Daoy (cell line): ENCODE measurements around the gene PRR23C. TPM values are rescaled to one million over a fixed set of nuclear protein-coding genes. Genes with fewer than 3 reads are reported as not detected.
"Not testable (repeated sequence)": the region's sequence is repeated elsewhere in the genome, so short reads cannot be mapped to it uniquely, and the experiment has no call there.

Experiments
- DNase-seq: peaks from one replicate; pipeline ENCODE4 v3.0.0-alpha.2; 2015; ENCODE audit warnings: low read depth
- total RNA-seq: library from RNA; depleted of rRNA; stranded (reverse); fragments of >200 nt; shearing (Covaris generic); gene quantifications from 2 replicates; pipeline ENCODE4 v1.2.3, GENCODE V29; 2014; rRNA removed

The PRR23C gene
- total RNA-seq: not detected in 2 replicates

DNA sequence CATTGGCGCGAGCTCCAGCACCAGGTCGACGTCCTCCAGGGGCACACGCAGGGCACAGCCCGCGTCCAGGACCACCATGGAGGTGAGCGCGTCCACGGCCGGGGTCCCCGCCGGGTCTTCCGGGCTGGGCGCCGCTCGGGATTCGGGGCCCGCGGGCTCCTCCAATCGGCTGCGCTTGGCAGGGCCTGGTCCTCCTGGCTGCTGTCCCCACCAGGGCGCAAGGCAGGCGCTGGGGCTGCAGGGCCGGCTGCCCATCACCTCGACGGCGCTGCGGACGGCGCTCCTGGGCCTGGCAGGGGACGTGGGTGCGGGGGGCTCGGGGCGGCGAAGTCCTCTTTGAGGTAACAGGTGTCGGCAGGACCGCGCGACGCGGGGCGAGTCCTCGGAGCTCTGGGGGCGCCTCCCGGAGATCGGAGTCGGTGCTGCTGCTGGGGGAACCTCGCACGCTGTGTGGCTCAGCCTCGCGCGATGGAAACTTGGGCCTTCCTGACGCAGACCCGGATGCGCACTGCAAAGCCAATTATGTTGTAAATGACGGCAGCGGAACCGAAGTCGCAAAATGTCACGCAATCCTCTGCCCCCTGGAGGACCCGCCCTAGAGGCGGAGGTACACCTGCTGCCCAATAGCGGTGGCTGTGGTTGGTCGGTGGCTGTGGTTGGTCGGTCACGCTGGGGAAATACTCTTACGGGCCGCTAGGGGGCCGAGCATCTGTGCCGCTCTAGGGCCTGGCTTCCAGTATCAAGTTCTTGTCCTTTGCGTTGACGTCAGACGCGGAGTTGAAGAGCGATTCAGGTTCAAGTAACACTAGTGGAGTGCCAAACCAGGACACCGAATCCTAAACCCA, at the start of gene PRR23C:
Gene PRR23C (minus strand): TSS at position 527 of the 845 bp plus-strand sequence. CDS start 272 bp downstream, at position 255.
- DNase-seq: no peak

DNA sequence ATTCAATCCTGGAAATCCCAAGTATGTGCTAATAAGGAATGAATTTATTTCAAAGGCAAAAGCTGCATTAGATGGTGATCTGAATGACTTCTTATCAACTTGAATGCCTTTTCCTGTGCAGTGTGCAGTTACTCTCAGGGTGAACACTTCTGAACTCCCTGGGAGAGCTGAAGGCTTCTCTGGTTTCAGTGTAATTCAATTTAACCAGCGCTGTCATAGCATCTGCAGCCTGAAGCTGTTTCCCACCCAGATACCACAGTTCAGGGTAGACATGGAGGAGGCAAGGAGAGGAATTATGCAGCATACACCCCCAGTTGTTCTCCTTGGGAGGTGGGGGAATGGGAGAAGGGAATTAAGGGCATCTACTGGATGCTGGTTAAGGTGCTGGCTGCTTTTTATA, 49.1 kb upstream of the PRR23C start:
- no peak for DNase-seq

DNA sequence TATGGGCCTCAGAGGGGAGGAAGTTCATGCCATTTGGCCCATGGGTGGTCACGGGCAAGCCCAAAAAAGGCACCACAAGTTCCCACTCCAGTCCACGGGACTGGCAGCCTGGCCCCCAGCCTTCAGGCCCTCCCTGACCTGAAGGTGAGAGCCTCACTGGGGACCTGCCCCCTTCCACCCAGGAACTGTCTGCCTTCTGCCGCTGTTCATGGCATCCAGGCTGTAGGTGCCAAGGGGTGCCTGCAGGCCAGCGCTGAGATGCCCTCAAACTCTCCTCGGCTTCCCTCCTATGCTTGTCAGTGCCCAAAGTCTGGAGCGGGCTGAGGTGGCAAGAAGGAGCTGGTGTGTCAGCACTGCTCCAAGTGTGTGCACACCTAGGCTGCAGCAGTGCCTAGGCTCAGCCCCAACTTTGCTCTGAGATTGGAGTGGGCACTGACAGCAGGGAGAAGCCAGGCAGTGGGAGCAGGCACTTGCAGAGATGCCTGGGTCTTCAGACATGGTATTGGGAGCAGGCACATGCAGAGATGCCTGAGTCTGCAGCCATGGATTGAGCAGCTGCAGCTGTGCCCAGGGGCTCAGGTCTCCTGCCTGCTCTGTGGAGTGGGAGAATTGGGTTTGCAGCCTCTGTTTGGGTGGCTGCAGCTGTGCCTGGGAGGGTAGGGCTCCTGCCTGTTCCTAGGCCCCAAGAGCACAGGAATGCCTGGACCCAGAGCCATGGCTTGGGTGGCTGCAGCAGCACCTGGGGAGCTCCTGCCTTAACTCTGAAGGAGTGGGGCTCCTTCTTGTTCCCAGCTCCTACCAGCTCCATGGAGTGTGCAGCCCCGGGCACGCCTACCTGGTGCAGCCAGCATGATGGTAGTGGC, 44.0 kb upstream of the PRR23C start:
- no peak for DNase-seq

DNA sequence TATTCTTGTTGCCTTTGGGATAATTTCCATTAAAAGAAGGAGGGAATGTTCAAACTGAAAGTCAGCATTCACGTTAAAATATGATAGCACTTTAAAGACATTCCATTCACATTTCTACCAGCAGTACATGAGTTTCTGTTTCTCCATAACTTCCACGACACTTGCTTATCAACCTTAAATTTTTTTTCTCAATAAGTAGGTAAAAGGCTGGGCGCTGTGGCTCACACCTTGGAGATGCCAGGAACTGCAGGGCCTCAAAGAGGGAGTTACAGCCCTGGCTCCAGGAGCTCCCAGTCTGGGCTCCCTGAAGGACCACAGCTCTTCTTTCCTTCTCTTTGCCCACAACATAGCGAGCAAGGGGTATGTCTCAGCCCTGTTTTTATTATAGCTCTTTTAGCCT, 42.9 kb upstream of the PRR23C start:
- DNase-seq: no peak

DNA sequence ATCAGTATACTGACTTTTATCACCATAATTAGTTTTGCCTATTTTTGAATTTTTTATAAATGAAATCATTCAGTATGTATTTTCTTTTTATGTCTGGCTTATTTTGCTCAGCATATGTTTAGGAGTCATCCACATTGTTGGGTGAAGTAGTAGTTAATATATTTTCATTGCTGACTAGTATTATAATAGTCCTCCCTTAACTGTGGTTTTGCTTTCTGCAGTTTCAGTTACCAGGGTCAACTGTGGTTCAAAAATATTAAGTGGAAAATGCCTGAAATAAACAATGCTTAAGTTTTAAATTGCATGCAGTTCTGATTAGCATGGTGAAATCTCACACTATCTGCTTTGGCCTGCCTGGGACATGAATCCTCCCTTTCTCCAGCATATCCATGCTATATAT, 39.5 kb upstream of the PRR23C start:
- DNase-seq: no peak

DNA sequence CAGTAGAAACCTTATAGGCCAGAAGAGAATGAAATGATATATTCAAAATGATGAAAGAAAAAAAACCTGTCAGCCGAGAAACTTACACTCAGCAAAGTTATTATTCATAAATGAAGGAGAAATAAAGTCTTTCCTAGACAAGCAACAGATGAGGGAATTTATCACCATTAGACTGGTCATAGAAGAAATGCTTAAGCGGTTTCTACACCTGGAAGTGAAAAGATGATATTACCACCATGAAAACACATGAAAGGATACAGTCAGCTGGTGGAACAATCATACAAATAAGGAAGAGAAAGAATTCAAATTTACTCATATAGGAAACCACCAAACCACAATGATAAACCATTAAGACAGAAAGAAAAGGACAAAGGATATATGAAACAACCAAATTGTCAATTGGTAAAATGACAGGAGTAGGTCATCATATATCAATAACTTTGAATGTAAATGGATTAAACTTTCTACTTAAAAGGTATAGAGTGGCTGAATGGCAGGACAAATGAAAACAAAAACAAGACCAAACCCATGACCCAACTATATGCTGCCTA, 29.9 kb upstream of the PRR23C start:
- DNase-seq: no peak

DNA sequence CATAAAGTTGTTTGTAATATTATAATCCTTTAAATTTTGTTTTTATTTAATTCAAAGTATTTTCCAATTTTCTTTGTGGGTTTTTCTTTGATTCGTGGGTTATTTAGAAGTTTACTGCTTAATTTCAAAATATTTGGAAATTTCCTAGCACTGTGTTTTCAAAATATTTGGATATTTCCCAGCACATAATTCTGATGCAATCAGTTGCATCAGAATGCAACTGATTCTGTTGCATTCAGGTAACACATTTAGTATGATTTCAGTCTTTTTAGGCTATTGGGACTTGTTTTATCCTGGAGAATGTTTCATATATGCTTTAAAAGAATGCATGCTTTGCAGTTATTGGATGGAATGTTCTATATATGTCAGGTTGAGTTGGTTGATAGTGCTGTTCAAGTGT, 18.2 kb upstream of the PRR23C start:
- no peak for DNase-seq

DNA sequence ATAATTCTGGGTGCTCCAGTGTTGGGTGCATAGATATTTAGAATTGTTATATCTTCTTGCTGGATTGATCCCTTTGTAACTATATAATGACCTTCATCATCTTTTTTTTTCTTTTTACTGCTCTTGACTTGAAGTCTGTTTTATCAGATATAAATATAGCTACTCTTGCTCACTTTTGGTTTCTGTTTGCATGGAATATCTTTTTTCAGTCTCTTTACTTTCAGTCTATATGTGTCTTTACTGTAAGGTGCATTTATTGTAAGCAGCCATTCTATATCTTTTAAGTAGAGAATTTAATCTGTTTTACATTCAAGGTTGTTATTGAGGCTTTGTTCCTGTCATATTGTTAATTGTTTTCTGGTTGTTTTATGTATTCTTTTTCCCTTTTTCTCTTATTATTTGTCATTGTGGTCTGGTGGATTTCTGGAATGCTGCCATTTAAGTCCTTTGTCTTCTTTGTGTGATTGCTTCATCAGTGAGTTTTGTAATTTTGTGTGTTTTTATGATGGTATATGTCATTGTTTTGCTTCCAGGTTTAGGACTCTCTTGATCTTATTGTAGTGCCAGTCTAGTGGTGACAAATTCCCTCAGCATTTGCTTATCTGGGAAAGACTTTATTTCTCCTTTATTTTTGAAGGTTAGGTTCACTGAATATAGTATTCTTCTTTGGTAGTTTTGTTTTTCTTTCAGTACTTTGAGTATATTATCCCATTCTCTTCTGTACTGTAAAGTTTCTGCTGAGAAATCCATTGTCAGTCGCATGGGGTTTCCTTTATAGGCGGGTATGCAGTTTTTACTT, 8.3 kb upstream of the PRR23C start:
- DNase-seq: no peak

DNA sequence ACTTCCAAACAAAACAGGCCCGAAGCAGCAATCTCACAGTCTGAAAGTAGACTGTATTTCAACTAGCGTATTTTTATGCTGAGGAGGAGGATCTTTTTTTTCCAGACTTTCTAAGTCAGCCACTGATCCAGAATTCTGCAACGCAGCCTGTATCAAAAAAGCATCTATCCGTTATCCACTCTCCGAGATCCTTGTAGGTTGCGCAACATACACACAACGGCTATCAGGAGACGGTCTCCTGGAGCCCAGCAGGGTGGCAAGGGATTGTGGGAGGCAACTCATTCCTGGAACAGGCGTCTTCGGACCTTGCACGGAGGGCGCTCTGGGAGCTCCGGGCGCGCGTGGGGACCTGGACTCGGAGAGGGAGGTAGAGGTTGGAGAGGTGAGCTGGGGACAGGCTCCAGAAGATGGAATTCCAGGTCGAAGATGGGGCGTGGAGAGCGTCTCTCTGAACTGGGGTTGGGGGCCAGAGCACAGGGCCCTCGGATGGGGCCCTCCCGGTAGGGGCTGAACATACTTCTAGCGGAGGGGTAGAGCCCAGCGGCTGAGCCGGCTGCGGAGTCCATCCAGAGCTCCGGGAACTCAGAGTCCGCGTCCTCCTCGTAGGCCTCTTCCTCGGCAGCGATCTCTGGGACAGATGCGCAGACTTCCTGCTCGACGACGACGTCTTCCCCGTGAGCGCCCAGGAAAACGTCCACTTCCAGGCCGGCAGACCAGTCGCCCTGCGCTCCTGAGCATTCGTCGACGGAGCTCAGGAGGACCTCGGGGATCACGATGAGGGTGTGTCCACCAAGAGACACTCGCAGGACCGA, 932 bp downstream of the PRR23C start:
- DNase-seq: no peak

DNA sequence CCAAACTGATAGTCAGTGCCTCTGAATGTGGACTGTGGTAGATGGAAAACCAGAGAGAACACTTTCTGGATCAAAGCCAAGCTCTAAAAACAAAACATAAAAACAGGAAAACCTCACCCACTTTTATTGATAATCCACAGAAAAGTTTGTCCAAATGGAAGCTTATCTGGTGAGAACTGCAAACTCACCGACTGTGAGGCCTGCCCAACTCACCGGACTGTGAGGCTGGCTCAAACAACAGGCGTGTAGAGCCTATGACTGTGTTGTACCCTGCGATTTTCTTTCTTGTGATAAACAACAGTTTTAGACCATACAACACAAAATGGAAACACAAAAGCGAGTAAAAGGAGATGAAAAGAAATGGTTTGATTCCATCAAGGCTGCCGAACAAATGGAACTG, 7.2 kb downstream of the PRR23C start:
- DNase-seq: no peak

DNA sequence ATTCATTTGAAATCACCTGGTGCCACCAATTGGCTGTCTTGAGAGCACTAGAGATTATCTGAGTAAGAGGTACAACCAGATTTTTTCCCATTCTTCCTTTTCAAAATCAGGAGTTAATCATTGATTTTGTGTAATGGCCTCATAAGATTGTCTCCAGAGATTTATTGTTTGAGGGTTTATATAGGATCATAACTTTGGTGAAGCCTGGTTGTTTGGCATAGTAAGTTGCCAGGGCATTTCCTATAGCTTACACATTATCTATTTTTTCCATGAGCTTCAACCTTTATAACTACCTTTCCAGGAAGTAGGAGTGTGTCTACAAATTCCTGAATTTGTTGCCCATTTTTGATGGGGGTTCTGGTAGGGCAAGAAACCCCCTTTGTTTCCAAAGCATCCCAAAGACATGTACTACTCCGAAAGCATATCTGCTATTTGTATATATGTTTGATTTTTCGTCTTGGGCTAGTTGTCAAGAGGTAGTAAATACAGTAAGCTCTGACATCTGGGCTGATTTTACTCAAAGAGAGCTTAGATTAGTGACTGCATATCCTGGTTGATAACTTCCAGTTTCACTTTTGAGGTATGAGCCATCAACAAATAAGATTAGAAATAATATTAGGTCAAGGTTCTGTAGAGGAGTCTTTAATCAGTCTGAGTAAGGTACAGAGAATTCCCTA, 12.2 kb downstream of the PRR23C start:
- DNase-seq: no peak

DNA sequence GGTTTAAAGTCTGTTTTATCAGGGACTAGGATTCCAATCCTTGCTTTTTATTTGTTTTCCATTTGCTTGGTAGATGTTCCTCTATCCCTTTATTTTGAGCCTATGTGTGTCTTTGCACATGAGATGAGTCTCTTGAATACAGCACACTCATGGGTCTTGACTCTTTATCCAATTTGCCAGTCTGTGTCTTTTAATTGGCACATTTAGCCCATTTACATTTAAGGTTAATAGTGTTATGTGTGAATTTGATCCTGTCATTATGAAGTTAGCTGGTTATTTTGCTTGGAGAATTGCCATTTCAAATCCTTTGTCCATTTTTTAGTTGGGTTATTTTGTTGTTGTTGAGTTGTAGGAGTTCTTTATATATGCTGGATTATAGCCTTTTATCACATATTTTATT, 14.1 kb downstream of the PRR23C start:
- not testable (repeated sequence) for DNase-seq

DNA sequence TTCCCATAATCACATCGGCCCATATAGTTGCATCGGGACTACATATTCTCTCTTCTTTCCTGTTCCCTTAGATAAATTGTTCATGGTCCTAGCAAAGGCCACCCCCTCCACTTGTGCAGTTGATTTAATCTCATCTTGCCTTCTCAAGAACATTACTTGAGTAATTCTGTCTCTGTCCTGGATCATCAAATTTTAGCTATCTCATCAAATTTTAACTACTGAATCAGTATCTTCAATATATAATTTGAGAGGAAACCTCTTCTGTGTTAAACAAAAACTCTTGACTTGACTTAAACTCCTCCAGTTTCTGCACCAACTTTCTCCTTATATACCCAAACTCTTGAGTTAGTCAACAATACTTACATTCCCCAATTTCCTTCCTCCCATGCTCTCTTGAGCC, 19.7 kb downstream of the PRR23C start:
- no peak for DNase-seq

DNA sequence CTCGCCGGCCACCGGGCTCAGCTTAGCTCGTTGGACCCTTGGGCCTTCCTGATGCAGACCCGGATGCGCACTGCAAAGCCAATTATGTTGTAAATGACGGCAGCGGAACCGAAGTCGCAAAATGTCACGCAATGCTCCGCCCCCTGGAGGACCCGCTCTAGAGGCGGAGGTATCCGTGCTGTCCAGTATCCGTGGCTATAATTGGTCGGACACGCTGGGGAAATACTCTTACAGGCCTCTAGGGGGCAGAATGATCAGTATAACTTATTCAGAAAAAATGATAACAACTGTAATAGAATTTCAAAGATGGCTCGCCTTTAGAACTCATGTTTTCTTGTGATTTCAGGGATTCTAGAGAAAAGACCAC, 23.8 kb downstream of the PRR23C start, which contains the start of gene PRR23B:
Gene PRR23B (minus strand): TSS at position 59 of the 367 bp plus-strand sequence. CDS start 265 bp downstream, outside the sequence.
- no peak for DNase-seq

DNA sequence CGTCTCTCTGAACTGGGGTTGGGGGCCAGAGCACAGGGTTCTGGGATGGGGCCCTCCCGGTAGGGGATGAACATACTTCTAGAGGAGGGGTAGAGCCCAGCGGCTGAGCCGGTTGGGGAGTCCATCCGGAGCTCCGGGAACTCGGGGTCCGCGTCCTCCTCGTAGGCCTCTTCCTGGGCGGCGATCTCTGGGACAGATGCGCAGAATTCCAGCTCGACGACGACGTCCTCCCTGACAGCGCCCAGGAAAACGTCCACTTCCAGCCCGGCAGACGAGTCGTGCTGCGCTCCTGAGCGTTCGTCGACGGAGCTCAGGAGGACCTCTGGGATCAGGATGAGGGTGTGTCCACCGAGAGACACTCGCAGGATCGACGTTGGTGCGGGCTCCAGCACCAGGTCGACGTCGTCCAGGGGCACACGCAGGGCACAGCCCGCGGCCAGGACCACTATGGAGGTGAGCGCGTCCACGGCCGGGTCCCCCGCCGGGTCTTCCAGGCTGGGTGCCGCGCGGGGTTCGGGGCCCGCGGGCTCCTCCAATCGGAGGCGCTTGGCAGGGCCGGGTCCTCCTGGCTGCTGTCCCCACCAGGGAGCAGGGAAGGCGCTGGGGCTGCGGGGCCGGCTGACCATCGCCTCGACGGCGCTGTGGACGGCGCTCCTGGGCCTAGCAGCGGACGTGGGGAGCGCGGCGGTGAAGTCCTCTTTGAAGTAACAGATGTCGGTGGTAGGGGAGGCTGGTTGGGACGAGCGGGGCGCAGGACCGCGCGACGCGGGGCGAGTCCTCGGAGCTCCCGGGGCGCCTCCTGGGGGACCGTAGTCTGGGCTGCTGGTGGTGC, 24.4 kb downstream of the PRR23C start:
- no peak for DNase-seq

DNA sequence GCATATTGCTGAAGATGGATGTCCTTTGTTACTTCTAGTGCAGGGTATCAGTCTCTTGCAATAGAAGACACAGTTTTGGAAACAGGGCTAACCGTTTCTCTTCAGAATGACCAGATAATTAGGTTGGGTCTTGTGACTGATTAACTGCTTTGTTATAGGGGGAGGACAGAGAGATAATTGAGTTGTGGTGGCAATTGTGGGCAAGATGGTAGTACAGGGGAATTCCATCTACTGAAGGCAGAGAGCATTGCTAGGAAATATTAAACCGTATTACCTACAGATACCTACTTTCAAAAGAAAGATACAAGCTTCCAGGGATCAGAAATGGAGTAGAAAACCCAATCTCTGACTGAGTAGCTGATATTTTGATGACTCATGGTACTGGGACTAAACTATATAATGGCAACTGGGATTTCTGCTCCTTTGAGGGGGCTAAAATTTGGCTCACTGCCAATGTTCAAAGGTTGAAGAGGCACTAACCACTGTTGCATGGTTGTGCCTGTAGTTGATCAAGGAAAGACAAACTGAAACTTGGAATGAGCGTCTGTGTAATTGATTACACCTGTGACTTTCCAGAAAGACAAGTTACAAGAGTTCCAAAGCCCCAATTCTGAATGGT, 28.2 kb downstream of the PRR23C start:
- peak; percentile 19 for DNase-seq

DNA sequence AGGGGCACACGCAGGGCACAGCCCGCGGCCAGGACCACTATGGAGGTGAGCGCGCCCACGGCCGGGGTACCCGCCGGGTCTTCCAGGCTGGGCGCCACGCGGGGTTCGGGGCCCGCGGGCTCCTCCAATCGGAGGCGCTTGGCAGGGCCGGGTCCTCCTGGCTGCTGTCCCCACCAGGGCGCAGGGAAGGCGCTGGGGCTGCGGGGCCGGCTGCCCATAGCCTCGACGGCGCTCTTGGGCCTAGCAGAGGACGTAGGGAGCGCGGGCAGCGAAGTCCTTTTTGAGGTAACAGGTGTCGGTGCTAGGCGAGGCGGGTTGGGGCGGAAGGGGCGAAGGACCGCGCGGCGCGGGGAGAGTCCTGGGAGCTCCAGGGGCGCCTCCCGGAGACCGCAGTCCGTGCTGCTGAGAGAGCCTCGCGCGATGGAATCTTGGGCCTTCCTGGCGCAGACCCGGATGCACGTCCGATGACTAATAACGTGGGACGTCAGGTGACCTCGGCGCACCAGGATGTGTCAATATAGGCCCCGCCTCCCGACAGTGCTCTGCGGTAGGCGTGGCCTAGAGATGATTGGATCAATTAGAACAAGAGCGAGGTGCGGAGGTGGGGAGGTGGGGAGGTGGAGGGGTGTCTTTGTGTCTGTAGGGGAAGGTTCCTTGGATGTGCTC, 38.5 kb downstream of the PRR23C start, which contains the start of gene PRR23A:
Gene PRR23A (minus strand): TSS at position 218 of the 666 bp plus-strand sequence. CDS start 0 bp downstream, at position 218.
- DNase-seq: no peak
